HepG2 (cell line): Measurements from ENCODE around the gene ADGRG6. TPM values are rescaled to one million over a fixed set of nuclear protein-coding genes. Genes with fewer than 3 reads are reported as not detected.

ENCODE experiments used
- ATAC-seq: fragments of 200-7000 bp; cut with Tn5 transposase; 3 replicates; pipeline ENCODE4 v1.9.1; 2020; ENCODE audit warnings: mild to moderate bottlenecking, moderate library complexity
- Bru-seq: library from RNA; stranded (reverse); fragments of 400-500 nt; gene quantifications from one replicate; lab custom pipeline; 2021; lab: Mats Ljungman, UMichigan
- BruChase-seq, 2 experiments: library from RNA; stranded (reverse); fragments of 400-500 nt; gene quantifications; one replicate each; lab custom pipeline; 2021; lab: Mats Ljungman, UMichigan
- BruUV-seq: library from RNA; stranded (reverse); fragments of 400-500 nt; replicated peaks from 2 replicates; lab custom pipeline; 2021; lab: Mats Ljungman, UMichigan
- CTCF ChIA-PET: fragments of 300-600 bp; formaldehyde crosslinking; extraction: SDS; loops from one replicate; lab custom pipeline; 2021; ENCODE audit warnings: low total read pairs, inconsistent platforms, low intra/inter-chr PET ratio; lab: Yijun Ruan, JAX
- POLR2A ChIA-PET: fragments of 350-600 bp; sonication (Branson Sonifier 250); formaldehyde crosslinking; loops from one replicate; lab custom pipeline; 2020; ENCODE audit warnings: antibody characterized with exemption, inconsistent platforms; lab: Yijun Ruan, JAX
- DNase-seq: peaks from one replicate; pipeline ENCODE4 v3.0.0-alpha.2; 2015; ENCODE audit warnings: low spot score
- FAIRE-seq: peaks from 3 replicates; lab custom pipeline; 2011; peaks lifted over from hg19 to GRCh38; lab: Jason Lieb, UNC
- H2AFZ ChIP-seq: one replicate; pipeline ENCODE4 v1.6.1; 2011; ENCODE audit warnings: low read length, inconsistent platforms
- H3K27ac ChIP-seq: fragments of 300-600 bp; 3 replicates; pipeline ENCODE4 v1.8.0; 2011; ENCODE audit warnings: mixed run types, mild to moderate bottlenecking, mixed read lengths, low read length, inconsistent platforms; ENCODE audit not compliant: insufficient read depth; ENCODE audit errors: extremely low read length
- H3K27me3 ChIP-seq, 2 experiments: fragments of 200-600 bp in 1 of 2; 2 replicates in 1 of 2; 3 replicates in 1 of 2; pipeline versions ENCODE4 v1.6.0 to v1.8.0; 2011; ENCODE audit warnings: low read length in 2 of 2, mild to moderate bottlenecking in 2 of 2, moderate library complexity in 2 of 2, inconsistent platforms in 1 of 2; ENCODE audit not compliant: insufficient read depth in 2 of 2, control insufficient read depth in 1 of 2
- H3K36me3 ChIP-seq, 2 experiments: fragments of 200-600 bp in 1 of 2; replicated peaks in 1 of 2; 2 replicates in 1 of 2; 3 replicates in 1 of 2; pipeline versions ENCODE4 v1.5.1 to v1.8.0; 2011; ENCODE audit warnings: low read length in 2 of 2, inconsistent platforms in 1 of 2; ENCODE audit not compliant: insufficient read depth in 2 of 2, control insufficient read depth in 1 of 2
- H3K4me1 ChIP-seq: 2 replicates; pipeline ENCODE4 v1.5.1; 2012; ENCODE audit warnings: low read length, inconsistent platforms; ENCODE audit not compliant: insufficient read depth
- H3K4me2 ChIP-seq: 2 replicates; pipeline ENCODE4 v1.6.0; 2011; ENCODE audit warnings: low read depth, low read length, inconsistent platforms
- H3K4me3 ChIP-seq, 3 experiments: fragments of 200-600 bp in 1 of 3; sonication (generic), shearing (Covaris generic) in 1 of 3; replicated peaks in 1 of 3; 2 replicates each; pipeline ENCODE4 v1.5.1; 2011 to 2016; ENCODE audit warnings: low read length in 3 of 3, inconsistent platforms in 2 of 3, low read depth in 2 of 3, mild to moderate bottlenecking in 2 of 3, control low read depth in 1 of 3, mixed read lengths in 1 of 3; ENCODE audit not compliant: insufficient read depth in 1 of 3
- H3K79me2 ChIP-seq: one replicate; pipeline ENCODE4 v1.6.1; 2011; ENCODE audit warnings: low read length, inconsistent platforms; ENCODE audit not compliant: insufficient read depth
- H3K9ac ChIP-seq: 2 replicates; pipeline ENCODE4 v1.6.0; 2011; ENCODE audit warnings: mild to moderate bottlenecking, low read depth, low read length, inconsistent platforms; ENCODE audit not compliant: insufficient read depth
- H3K9me3 ChIP-seq: 2 replicates; pipeline ENCODE4 v1.5.1; 2012; ENCODE audit warnings: mild to moderate bottlenecking, low read length
- H4K20me1 ChIP-seq: 2 replicates; pipeline ENCODE4 v1.6.0; 2011; ENCODE audit warnings: inconsistent platforms, mild to moderate bottlenecking, low read length, moderate library complexity; ENCODE audit not compliant: insufficient read depth
- CENPT ChIP-seq: sonication (generic); formaldehyde crosslinking; IDR thresholded peaks from 2 replicates; pipeline ENCODE4 v1.8.0; 2022; ENCODE audit warnings: low read depth, mild to moderate bottlenecking, moderate library complexity, missing genetic modification reagents
- ISX ChIP-seq: sonication (generic); formaldehyde crosslinking; conservative IDR thresholded peaks from 2 replicates; pipeline ENCODE4 v1.5.0; 2020; ENCODE audit warnings: missing genetic modification reagents
- MATR3 ChIP-seq: sonication (generic); formaldehyde crosslinking; IDR thresholded peaks from 2 replicates; pipeline ENCODE4 v1.4.0; 2020; ENCODE audit warnings: missing genetic modification reagents
- MEF2D ChIP-seq: sonication (generic); formaldehyde crosslinking; IDR thresholded peaks from 2 replicates; pipeline ENCODE4 v1.5.1; 2020; ENCODE audit warnings: mild to moderate bottlenecking, missing genetic modification reagents
- MLLT10 ChIP-seq: sonication (generic); formaldehyde crosslinking; IDR thresholded peaks from 2 replicates; pipeline ENCODE4 v1.4.0; 2020; ENCODE audit warnings: missing genetic modification reagents
- ONECUT2 ChIP-seq: sonication (generic); formaldehyde crosslinking; IDR thresholded peaks from 2 replicates; pipeline ENCODE4 v1.4.0; 2020; ENCODE audit warnings: missing genetic modification reagents
- PPARG ChIP-seq: conservative IDR thresholded peaks from 2 replicates; pipeline ENCODE4 v1.6.1; 2016; ENCODE audit warnings: missing biosample characterization, missing genetic modification reagents
- RCOR2 ChIP-seq: IDR thresholded peaks from 2 replicates; pipeline ENCODE4 v1.6.1; 2016; ENCODE audit warnings: missing biosample characterization, missing genetic modification reagents
- SKI ChIP-seq: fragments of 450-650 bp; IDR thresholded peaks from one replicate; pipeline ENCODE4 v1.6.1; 2018; ENCODE audit warnings: mild to moderate bottlenecking; ENCODE audit not compliant: partially characterized antibody
- SP2 ChIP-seq: sonication (generic); formaldehyde crosslinking; IDR thresholded peaks from 2 replicates; pipeline ENCODE4 v1.5.1; 2020; ENCODE audit warnings: mild to moderate bottlenecking, missing genetic modification reagents
- ZMAT3 ChIP-seq: sonication (generic); formaldehyde crosslinking; conservative IDR thresholded peaks from 2 replicates; pipeline ENCODE4 v1.7.0; 2021; ENCODE audit warnings: missing genetic modification reagents
- ZNF251 ChIP-seq: sonication (generic); formaldehyde crosslinking; IDR thresholded peaks from 2 replicates; pipeline ENCODE4 v1.9.0; 2021; ENCODE audit warnings: mild to moderate bottlenecking, missing genetic modification reagents
- ZNF274 ChIP-seq: sonication (generic); formaldehyde crosslinking; IDR thresholded peaks from 2 replicates; pipeline ENCODE4 v1.5.1; 2020; ENCODE audit warnings: mild to moderate bottlenecking, missing genetic modification reagents
- ZNF333 ChIP-seq: sonication (generic); formaldehyde crosslinking; IDR thresholded peaks from 2 replicates; pipeline ENCODE4 v1.4.0; 2020; ENCODE audit warnings: mild to moderate bottlenecking, missing genetic modification reagents, borderline replicate concordance
- ZNF431 ChIP-seq: sonication (generic); formaldehyde crosslinking; IDR thresholded peaks from 2 replicates; pipeline ENCODE4 v1.9.0; 2022; ENCODE audit warnings: missing genetic modification reagents, low read depth, mild to moderate bottlenecking, borderline replicate concordance
- ZNF644 ChIP-seq: IDR thresholded peaks from 2 replicates; pipeline ENCODE4 v1.6.1; 2016; ENCODE audit warnings: low read depth
- ZNF850 ChIP-seq: sonication (generic); formaldehyde crosslinking; conservative IDR thresholded peaks from 2 replicates; pipeline ENCODE4 v1.9.0; 2021; ENCODE audit warnings: mild to moderate bottlenecking, missing genetic modification reagents
- WGBS: methylation state at CpG from one replicate; pipeline ENCODE4 v1.1.6; 2017; ENCODE audit warnings: low lambda C conversion rate; 5-methylcytosine and 5-hydroxymethylcytosine counted together
- in situ Hi-C: cut with HindIII; loops from 2 replicates; pipeline ENCODE4 v1.10.0; 2017; ENCODE audit warnings: low pct_unique_long_range_greater_than_20kb; ENCODE audit not compliant: extremely low pct_ligation_motif_present
- intact Hi-C: fragments of 100-400 bp; cut with micrococcal nuclease; formaldehyde crosslinking; loops from one replicate; pipeline ENCODE4 v1.10.0; 2022; ENCODE audit not compliant: unreplicated experiment
- long read RNA-seq, 2 experiments: library from RNA in 1 of 2; library from polyadenylated mRNA in 1 of 2; stranded (forward) in 1 of 2; unstranded in 1 of 2; transcript quantifications; one replicate each; pipeline ENCODE4 v2.0.0, GENCODE V29; 2019 to 2022
- polyA minus RNA-seq, 3 experiments: library from RNA; depleted of rRNA, polyadenylated mRNA; stranded (reverse); fragments of >200 nt; gene quantifications; 2 replicates each; pipeline ENCODE4 v1.2.3, GENCODE V29; 2011; ENCODE audit warnings: low replicate concordance in 1 of 3
- polyA plus RNA-seq, 8 experiments: library from polyadenylated mRNA; depleted of rRNA in 3 of 8; stranded (reverse) in 7 of 8; unstranded in 1 of 8; fragments of >200 nt; fragmentation: Illumina TruSeq in 4 of 8; extraction: Trizol in 4 of 8; gene quantifications; 2 replicates each; pipeline versions ENCODE4 v1.2.1 to v1.2.3, GENCODE V29; 2011 to 2016; ENCODE audit warnings: low read depth in 4 of 8, missing spikeins in 1 of 8, mixed read lengths in 1 of 8; ENCODE audit not compliant: insufficient read depth in 1 of 8
- total RNA-seq, 5 experiments: library from RNA; depleted of rRNA; stranded (reverse); fragments of >200 nt; fragmentation: Illumina TruSeq; extraction: Trizol; gene quantifications; 2 replicates each; pipeline ENCODE4 v1.2.3, GENCODE V29; 2016; ENCODE audit warnings: low read depth in 1 of 5
- TF ChIP-seq, protein P1 (sequence below): fragments of 450-650 bp; IDR thresholded peaks from 2 replicates; pipeline ENCODE4 v1.6.1; 2017

Gene ADGRG6
- total RNA-seq (2016; rRNA removed; fragmentation: Illumina TruSeq; extraction: Trizol) (83.6 and 129 TPM in 2 replicates), polyA plus RNA-seq (2011; rRNA removed) (176 and 249 TPM in 2 replicates), polyA minus RNA-seq (2011; rRNA and poly(A)+ RNA removed; ENCODE audit: low replicate concordance) (75.0 and 703 TPM in 2 replicates), Bru-seq, nascent RNA (percentile 99 among the genes with signal in this experiment), BruChase-seq, experiment 1, labeled RNA remaining after a 6-hour chase (percentile 95 among the genes with signal in this experiment), BruChase-seq, experiment 2, labeled RNA remaining after a 2-hour chase (percentile 97 among the genes with signal in this experiment)
- total RNA-seq (2016; cell fraction: cytosol; rRNA removed; fragmentation: Illumina TruSeq; extraction: Trizol; ENCODE audit: low read depth): 12.9 and 13.3 TPM in 2 replicates
- total RNA-seq (2016; cell fraction: insoluble cytoplasmic fraction; rRNA removed; fragmentation: Illumina TruSeq; extraction: Trizol): 76.7 and 125 TPM in 2 replicates
- 29.0 and 33.2 TPM in 2 replicates for total RNA-seq (2016; cell fraction: membrane; rRNA removed; fragmentation: Illumina TruSeq; extraction: Trizol)
- 271 and 292 TPM in 2 replicates for total RNA-seq (2016; cell fraction: nucleus; rRNA removed; fragmentation: Illumina TruSeq; extraction: Trizol)
- 115 and 131 TPM in 2 replicates for polyA plus RNA-seq (2011; cell fraction: cytosol; rRNA removed)
- polyA plus RNA-seq (2011; cell fraction: nucleus; rRNA removed): 148 and 157 TPM in 2 replicates
- 116 and 147 TPM in 2 replicates for polyA plus RNA-seq (2012)
- polyA plus RNA-seq (2016; cell fraction: cytosol; fragmentation: Illumina TruSeq; extraction: Trizol; ENCODE audit: low read depth): 1.8 TPM in 2 replicates
- 38.7 and 42.8 TPM in 2 replicates for polyA plus RNA-seq (2016; cell fraction: insoluble cytoplasmic fraction; fragmentation: Illumina TruSeq; extraction: Trizol; ENCODE audit: low read depth)
- 5.0 and 5.8 TPM in 2 replicates for polyA plus RNA-seq (2016; cell fraction: membrane; fragmentation: Illumina TruSeq; extraction: Trizol; ENCODE audit: low read depth)
- 110 and 113 TPM in 2 replicates for polyA plus RNA-seq (2016; cell fraction: nucleus; fragmentation: Illumina TruSeq; extraction: Trizol; ENCODE audit: insufficient read depth, low read depth)
- polyA minus RNA-seq (2011; cell fraction: cytosol; rRNA and poly(A)+ RNA removed): 216 and 224 TPM in 2 replicates
- 1,103 and 1,189 TPM in 2 replicates for polyA minus RNA-seq (2011; cell fraction: nucleus; rRNA and poly(A)+ RNA removed)
- long read RNA-seq, experiment 1, full-length matches to known transcripts: 9 of 44 reads
- long read RNA-seq, experiment 1, partial matches to known transcripts: 27 of 44 reads
- long read RNA-seq, experiment 1, other reads (novel, unspliced or antisense): 8 of 44 reads
- long read RNA-seq, experiment 2, full-length matches to known transcripts: 15 of 281 reads
- long read RNA-seq, experiment 2, partial matches to known transcripts: 49 of 281 reads
- long read RNA-seq, experiment 2, other reads (novel, unspliced or antisense): 217 of 281 reads

DNA sequence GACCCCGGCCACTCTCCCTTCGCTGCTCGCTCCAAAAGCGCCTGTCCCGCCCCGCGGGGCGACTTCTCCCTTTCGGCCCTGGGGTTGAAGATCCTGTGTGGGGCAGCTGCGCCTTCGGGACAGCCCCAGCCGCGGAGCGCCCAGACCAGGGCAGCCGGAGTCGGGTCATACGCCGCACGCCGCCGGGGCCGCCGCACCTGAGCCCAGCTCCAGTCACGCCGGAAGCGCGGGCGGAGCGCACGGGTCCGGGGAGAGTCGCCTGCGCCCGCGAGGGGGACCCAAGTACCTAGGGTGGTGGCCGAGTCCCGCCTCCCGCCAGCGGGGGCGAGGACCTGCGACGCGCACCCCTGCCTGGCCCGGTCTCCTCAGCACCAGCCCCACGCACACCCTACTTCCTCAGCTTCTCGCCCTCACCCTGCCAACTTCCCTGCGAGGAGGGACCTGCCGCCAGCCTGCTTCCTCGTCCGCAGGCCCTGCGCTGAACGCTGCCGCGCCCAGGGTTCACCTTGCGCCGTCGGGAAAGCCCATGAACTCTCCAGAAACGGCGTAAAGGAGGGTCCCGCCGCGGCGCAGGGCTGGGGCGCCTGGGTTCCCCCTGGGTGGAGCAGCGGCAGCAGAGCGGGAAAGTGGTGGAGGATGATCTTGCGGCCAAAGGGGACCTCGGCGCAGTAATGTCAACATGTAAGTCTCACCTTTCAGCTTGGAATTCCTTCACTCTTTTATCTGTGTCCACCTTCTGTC is at the start of gene ADGRG6:
Gene ADGRG6, plus strand, starts transcription at position 357 of the 741 bp plus-strand sequence. Its CDS starts 323 bp downstream, at position 680.
- in situ Hi-C loops (loop anchor here (5.0 kb wide), 2 partner anchors 65 to 75 kb away; no protein-coding TSS in a partner anchor), intact Hi-C loops (loop anchor here (1.0 to 2.0 kb wide), 2 partner anchors 37 to 155 kb away; partner anchors contain the start of genes NMBR and VTA1)
- Histone ChIP-seq H3K4me3 (peak within 1 kb of the TSS; percentile 85 to 95 (median 93)), H4K20me1 (0 out of 2 replicates have a peak, but pooled peaks cover 5% of the 10 kb centered on the region), H3K4me1 (peaks cover 64% of the 10 kb centered on the region), H2AFZ (no peak within 1 kb of the TSS), H3K4me2 (peak within 1 kb of the TSS; percentile 89), H3K79me2 (peaks cover 72% of the 10 kb centered on the region), H3K27ac (peak within 1 kb of the TSS; percentile 84), H3K27me3 (no peaks in the 10 kb centered on the region; a peak in 1 of 5 replicates), H3K36me3 (no peaks in the 10 kb centered on the region; a peak in 2 of 5 replicates), H3K9me3 (no peaks in the 10 kb centered on the region), H3K9ac (peak within 1 kb of the TSS; percentile 92)
- BruUV-seq: no TSS peak
- ATAC-seq (peak; percentile 92), DNase-seq (peak; percentile 82), FAIRE-seq (no peak)
- 1% methylated on average over 51 of the region's 69 CpGs for WGBS
- ChIA-PET CTCF (interaction anchor here (1.5 to 2.1 kb wide), 2 partner anchors 69 to 86 kb away, joined by 7 to 15 read pairs; no protein-coding TSS in a partner anchor), POLR2A (interaction anchor here (0.9 to 4.3 kb wide), 28 partner anchors 10 to 154 kb away, joined by 3 to 58 read pairs (median 6); no protein-coding TSS in a partner anchor)
- TF ChIP-seq ZMAT3 (CRISPR knock-in tag) (peak; percentile 99), ZNF850 (CRISPR knock-in tag) (no peak; the same call in 1 of the 2 replicates), CENPT (CRISPR knock-in tag) (peak; percentile 77), ZNF251 (CRISPR knock-in tag) (no peak), ZNF644 (CRISPR knock-in tag) (peak; percentile 41; the same call in 1 of the 2 replicates), ZNF274 (CRISPR knock-in tag) (peak; percentile 98), RCOR2 (CRISPR knock-in tag) (no peak), MLLT10 (CRISPR knock-in tag) (no peak), MATR3 (CRISPR knock-in tag) (no peak), ISX (CRISPR knock-in tag) (peak; percentile 5; the same call in 1 of the 2 replicates), ZNF431 (CRISPR knock-in tag) (peak; percentile 81; the same call in 1 of the 2 replicates), SP2 (CRISPR knock-in tag) (peak; percentile 31; the same call in 1 of the 2 replicates), PPARG (peak; percentile 74; the same call in 1 of the 2 replicates), ZNF333 (CRISPR knock-in tag) (peak; percentile 94; the same call in 1 of the 2 replicates), ONECUT2 (no peak; the same call in 1 of the 2 replicates), MEF2D (no peak), SKI (peak; percentile 51)
- TF ChIP-seq, protein P1, sequence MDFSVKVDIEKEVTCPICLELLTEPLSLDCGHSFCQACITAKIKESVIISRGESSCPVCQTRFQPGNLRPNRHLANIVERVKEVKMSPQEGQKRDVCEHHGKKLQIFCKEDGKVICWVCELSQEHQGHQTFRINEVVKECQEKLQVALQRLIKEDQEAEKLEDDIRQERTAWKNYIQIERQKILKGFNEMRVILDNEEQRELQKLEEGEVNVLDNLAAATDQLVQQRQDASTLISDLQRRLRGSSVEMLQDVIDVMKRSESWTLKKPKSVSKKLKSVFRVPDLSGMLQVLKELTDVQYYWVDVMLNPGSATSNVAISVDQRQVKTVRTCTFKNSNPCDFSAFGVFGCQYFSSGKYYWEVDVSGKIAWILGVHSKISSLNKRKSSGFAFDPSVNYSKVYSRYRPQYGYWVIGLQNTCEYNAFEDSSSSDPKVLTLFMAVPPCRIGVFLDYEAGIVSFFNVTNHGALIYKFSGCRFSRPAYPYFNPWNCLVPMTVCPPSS: no peak
